GM23338 (cell line): ENCODE measurements around the gene GSTA2. TPM values are rescaled to one million over a fixed set of nuclear protein-coding genes. Genes with fewer than 3 reads are reported as not detected.

Experiments used
- ATAC-seq: fragments of 200-7000 bp; cut with Tn5 transposase; 3 replicates; pipeline ENCODE4 v1.9.1; 2020
- DNase-seq: peaks from one replicate; pipeline ENCODE4 v3.0.0-alpha.2; 2015; ENCODE audit warnings: low spot score
- H2AFZ ChIP-seq: fragments of 200-600 bp; sonication (generic); 2 replicates; pipeline ENCODE4 v1.8.0; 2016; ENCODE audit warnings: antibody characterized with exemption, mild to moderate bottlenecking, moderate library complexity
- H3F3A ChIP-seq: fragments of 200-600 bp; sonication (generic); replicated peaks from 2 replicates; pipeline ENCODE4 v1.8.0; 2017; ENCODE audit warnings: antibody characterized with exemption, mixed run types, low read depth
- H3K27ac ChIP-seq: fragments of 200-600 bp; sonication (generic); 2 replicates; pipeline ENCODE4 v1.6.1; 2016; ENCODE audit warnings: low read depth
- H3K27me3 ChIP-seq: fragments of 200-600 bp; sonication (generic); 2 replicates; pipeline ENCODE4 v1.8.0; 2016; ENCODE audit warnings: mild to moderate bottlenecking, mixed run types, moderate library complexity; ENCODE audit not compliant: insufficient read depth
- H3K36me3 ChIP-seq: fragments of 200-600 bp; sonication (generic); 2 replicates; pipeline ENCODE4 v1.8.0; 2016; ENCODE audit warnings: mild to moderate bottlenecking; ENCODE audit not compliant: insufficient read depth
- H3K4me1 ChIP-seq: fragments of 200-600 bp; sonication (generic); 2 replicates; pipeline ENCODE4 v1.8.0; 2016; ENCODE audit warnings: mild to moderate bottlenecking, moderate library complexity; ENCODE audit not compliant: insufficient read depth
- H3K4me2 ChIP-seq: fragments of 200-600 bp; sonication (generic); 2 replicates; pipeline ENCODE4 v1.7.1; 2017; ENCODE audit warnings: mixed run types
- H3K4me3 ChIP-seq: fragments of 200-600 bp; sonication (generic); 2 replicates; pipeline ENCODE4 v1.6.1; 2016; ENCODE audit warnings: mixed run types
- H3K79me2 ChIP-seq: fragments of 200-600 bp; sonication (generic); replicated peaks from 2 replicates; pipeline ENCODE4 v1.8.0; 2017; ENCODE audit warnings: mild to moderate bottlenecking; ENCODE audit not compliant: insufficient read depth
- H3K9me2 ChIP-seq: fragments of 200-600 bp; sonication (generic); 2 replicates; pipeline ENCODE4 v1.8.0; 2017; ENCODE audit not compliant: insufficient read depth
- H4K20me1 ChIP-seq: fragments of 200-600 bp; sonication (generic); replicated peaks from 2 replicates; pipeline ENCODE4 v1.8.0; 2017; ENCODE audit warnings: mild to moderate bottlenecking; ENCODE audit not compliant: insufficient read depth
- H3K27ac Mint-ChIP-seq: 2 replicates; pipeline ENCODE4 v1.8.0; 2020; ENCODE audit warnings: inconsistent platforms, mild to moderate bottlenecking, moderate library complexity, mixed read lengths
- H3K27me3 Mint-ChIP-seq: 3 replicates; pipeline ENCODE4 v1.8.0; 2022; ENCODE audit warnings: low read depth, mild to moderate bottlenecking, moderate library complexity, mixed read lengths, inconsistent platforms; ENCODE audit not compliant: insufficient read depth, poor library complexity
- H3K36me3 Mint-ChIP-seq: 3 replicates; pipeline ENCODE4 v1.8.0; 2021; ENCODE audit warnings: low read depth, mild to moderate bottlenecking, inconsistent platforms, moderate library complexity, mixed read lengths
- H3K4me1 Mint-ChIP-seq: 3 replicates; pipeline ENCODE4 v1.8.0; 2020; ENCODE audit warnings: mild to moderate bottlenecking, inconsistent platforms, mixed read lengths
- H3K4me3 Mint-ChIP-seq: 3 replicates; pipeline ENCODE4 v1.8.0; 2021; ENCODE audit warnings: moderate library complexity, mild to moderate bottlenecking, inconsistent platforms, mixed read lengths
- H3K9me3 Mint-ChIP-seq: 3 replicates; pipeline ENCODE4 v1.8.0; 2020; ENCODE audit warnings: moderate library complexity, mild to moderate bottlenecking, inconsistent platforms, mixed read lengths
- CREB1 ChIP-seq: fragments of 250-450 bp; sonication (Bioruptor Pico); IDR thresholded peaks from 2 replicates; pipeline ENCODE4 v1.5.0; 2020; ENCODE audit warnings: low read depth, mild to moderate bottlenecking, moderate library complexity
- CTCF ChIP-seq, 2 experiments: fragments of 200-600 bp in 1 of 2; sonication (generic) in 1 of 2; conservative IDR thresholded peaks; 2 replicates each; pipeline versions ENCODE4 v1.5.1 to v1.6.1; 2016 to 2017; ENCODE audit warnings: antibody characterized with exemption in 2 of 2, low read depth in 2 of 2, mild to moderate bottlenecking in 2 of 2, moderate library complexity in 1 of 2
- ETS1 ChIP-seq: IDR thresholded peaks from 2 replicates; pipeline ENCODE4 v1.6.1; 2016; ENCODE audit warnings: antibody characterized with exemption
- EZH2 ChIP-seq: fragments of 200-600 bp; sonication (generic); IDR thresholded peaks from one replicate; pipeline ENCODE4 v1.8.0; 2017; ENCODE audit warnings: antibody characterized with exemption, mild to moderate bottlenecking, low read depth; ENCODE audit not compliant: unreplicated experiment
- EZH2phosphoT487 ChIP-seq: fragments of 200-600 bp; sonication (generic); IDR thresholded peaks from one replicate; pipeline ENCODE4 v1.8.1; 2018; ENCODE audit warnings: antibody characterized with exemption; ENCODE audit not compliant: unreplicated experiment
- JUNB ChIP-seq: IDR thresholded peaks from one replicate; pipeline ENCODE4 v1.6.1; 2016; ENCODE audit warnings: antibody characterized with exemption; ENCODE audit not compliant: unreplicated experiment
- NANOG ChIP-seq: IDR thresholded peaks from 2 replicates; pipeline ENCODE4 v1.6.1; 2016; ENCODE audit warnings: antibody characterized with exemption, borderline replicate concordance
- POLR2AphosphoS5 ChIP-seq: IDR thresholded peaks from 2 replicates; pipeline ENCODE4 v1.6.1; 2016; ENCODE audit warnings: antibody characterized with exemption, low read depth
- REST ChIP-seq: IDR thresholded peaks from one replicate; pipeline ENCODE4 v1.6.1; 2018; ENCODE audit warnings: antibody characterized with exemption; ENCODE audit not compliant: unreplicated experiment
- STAT1 ChIP-seq: IDR thresholded peaks from one replicate; pipeline ENCODE4 v1.6.1; 2016; ENCODE audit warnings: antibody characterized with exemption; ENCODE audit not compliant: unreplicated experiment
- ZNF114 ChIP-seq: fragments of 250-450 bp; sonication (Bioruptor Pico); IDR thresholded peaks from 2 replicates; pipeline ENCODE4 v1.5.0; 2020; ENCODE audit warnings: mild to moderate bottlenecking, moderate library complexity
- ZNF331 ChIP-seq: fragments of 250-450 bp; sonication (Bioruptor Pico); IDR thresholded peaks from 2 replicates; pipeline ENCODE4 v1.5.0; 2020; ENCODE audit warnings: low read depth, mild to moderate bottlenecking, moderate library complexity
- polyA plus RNA-seq: library from polyadenylated mRNA; unstranded; fragments of >200 nt; fragmentation: Nextera tagmentation; extraction: Ambion mirVana; gene quantifications from 2 replicates; pipeline ENCODE4 v1.2.1, GENCODE V29; 2016
- total RNA-seq: library from RNA; depleted of rRNA; stranded (reverse); fragments of >200 nt; shearing (Covaris generic); gene quantifications from 2 replicates; pipeline ENCODE4 v1.2.3, GENCODE V29; 2014

The GSTA2 gene
- total and polyA plus RNA-seq, 2 experiments from 2014 or later = not detected

- no peaks in the 10 kb centered on the region for H3K36me3 Mint-ChIP-seq
- H3K9me2 ChIP-seq = peaks cover 16% of the 10 kb centered on the region
- TF ChIP-seq EZH2 (no peak), ZNF331 (CRISPR knock-in tag) (no peak), REST (no peak), JUNB (no peak), CTCF (conservative IDR thresholded peaks at IDR 0.05; ENCODE audit: low read depth in 2 of 2) (no peak)
- no peak overlapping the region; the same call in 1 of the 2 replicates for H2AFZ ChIP-seq
- peaks cover 2% of the 10 kb centered on the region for H3K4me1 ChIP-seq
- no peak overlapping the region for H3K4me2 ChIP-seq
- no peaks in the 10 kb centered on the region for H3K36me3 ChIP-seq
- no peaks in the 10 kb centered on the region for H3K79me2 ChIP-seq
- H3K4me3 Mint-ChIP-seq = no peak overlapping the region
- no peaks in the 10 kb centered on the region for H3K9me3 Mint-ChIP-seq
- peaks cover 5% of the 10 kb centered on the region for H3K27me3 Mint-ChIP-seq
- no peak overlapping the region for H3K27ac Mint-ChIP-seq
- DNase-seq (no peak), ATAC-seq (no peak)
- H3K4me1 Mint-ChIP-seq = peaks cover 21% of the 10 kb centered on the region
- H3K4me3 ChIP-seq = no peak overlapping the region
- no peaks in the 10 kb centered on the region for H4K20me1 ChIP-seq
- H3K27me3 ChIP-seq = no peaks in the 10 kb centered on the region
- H3K27ac ChIP-seq = no peak overlapping the region
- H3F3A ChIP-seq = no peaks in the 10 kb centered on the region
Observed at GRCh38 chr6:52725535-52726192, 37.6 kb downstream of the GSTA2 start.

GRCh38 chr6:52725143-52725534 is 38.1 kb downstream of the GSTA2 start:
- no peak for ATAC-seq
- no peak overlapping the region; the same call in 1 of the 2 replicates for H2AFZ ChIP-seq
- no peak for DNase-seq
- Mint-ChIP-seq H3K4me1 (peaks cover 19% of the 10 kb centered on the region), H3K27me3 (peaks cover 5% of the 10 kb centered on the region), H3K27ac (no peak overlapping the region), H3K9me3 (no peaks in the 10 kb centered on the region; the same call in 2 of the 3 replicates), H3K36me3 (no peaks in the 10 kb centered on the region), H3K4me3 (no peak overlapping the region)
- no peak overlapping the region for H3K4me3 ChIP-seq
- H3K79me2 ChIP-seq = no peaks in the 10 kb centered on the region
- H3K9me2 ChIP-seq = peaks cover 15% of the 10 kb centered on the region
- H3K4me2 ChIP-seq = no peak overlapping the region
- no peaks in the 10 kb centered on the region for H4K20me1 ChIP-seq
- H3K27ac ChIP-seq = no peak overlapping the region
- no peaks in the 10 kb centered on the region for H3K36me3 ChIP-seq
- no peaks in the 10 kb centered on the region for H3F3A ChIP-seq
- no peaks in the 10 kb centered on the region for H3K4me1 ChIP-seq
- H3K27me3 ChIP-seq = no peaks in the 10 kb centered on the region
- no peak for TF ChIP-seq ZNF114 (CRISPR knock-in tag)
- TF ChIP-seq CTCF (conservative IDR thresholded peaks at IDR 0.05; ENCODE audit: low read depth in 2 of 2) = no peak
- no peak for TF ChIP-seq STAT1
- TF ChIP-seq EZH2phosphoT487 = no peak
- no peak for TF ChIP-seq POLR2AphosphoS5
- no peak for TF ChIP-seq NANOG
- no peak for TF ChIP-seq JUNB
- no peak for TF ChIP-seq CREB1
- no peak for TF ChIP-seq ZNF331 (CRISPR knock-in tag)
- TF ChIP-seq ETS1 = no peak
